Measurements from ENCODE around the gene PIEZO1. TPM values are rescaled to one million over a fixed set of nuclear protein-coding genes. Genes with fewer than 3 reads are reported as not detected.

The PIEZO1 gene
- polyA plus RNA-seq, 1 of the 3 experiments (the other 2 are of a cell fraction), result 184 TPM

DNA sequence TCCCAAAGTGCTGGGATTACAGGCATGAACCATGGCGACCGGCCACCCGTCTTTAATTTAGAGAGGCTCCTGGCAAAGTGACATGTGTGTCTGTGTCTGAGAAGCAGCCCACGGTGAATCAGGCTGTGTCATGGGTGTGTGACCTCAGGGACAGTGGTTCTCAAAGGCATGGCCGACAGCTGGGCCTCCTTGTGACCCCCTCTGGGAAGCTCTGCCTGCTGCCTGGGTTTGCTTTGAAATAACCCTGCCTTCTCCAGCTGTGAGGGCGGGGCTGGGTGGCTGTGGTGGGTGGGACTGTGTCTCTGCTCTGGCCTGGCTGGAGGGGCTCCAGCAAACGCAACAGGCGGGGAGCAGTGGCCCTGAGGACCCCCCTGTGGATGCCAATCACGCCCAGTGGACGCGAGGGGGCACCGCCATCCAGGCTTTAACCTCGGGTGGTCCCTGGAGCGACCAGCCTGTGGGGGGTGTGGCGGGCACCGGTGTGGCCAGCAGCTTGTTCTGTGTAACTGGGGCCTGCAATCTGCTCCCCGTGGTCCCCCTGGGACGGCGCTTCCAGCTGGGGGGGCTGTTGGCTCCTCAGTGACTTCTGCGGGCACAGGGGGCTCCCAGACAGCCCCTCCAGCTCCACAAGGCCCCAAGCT is 35.5 kb upstream of the PIEZO1 start:
- Histone ChIP-seq H2AFZ (ENCODE audit: low read depth) (no peak overlapping the region), H3K9me2 (no peaks in the 10 kb centered on the region), H3F3A (replicated peaks; ENCODE audit: insufficient read depth) (no peaks in the 10 kb centered on the region), H3K4me1 (ENCODE audit: control insufficient read depth in 1 of 2, insufficient read depth in 2 of 2, low read depth in 1 of 2, low read length in 1 of 2) (peaks cover 0 to 5% of the 10 kb centered on the region in 2 experiments; a peak in 1 of 4 replicates), H3K4me2 (no peak overlapping the region), H3K27ac (ENCODE audit: low read depth in 2 of 2, low read length in 1 of 2) (no peak overlapping the region), H3K36me3 (replicated peaks in 1 of 2; ENCODE audit: control insufficient read depth in 1 of 2, insufficient read depth in 2 of 2, low read length in 1 of 2) (peaks cover 0 to 14% of the 10 kb centered on the region in 2 experiments), H3K27me3 (ENCODE audit: insufficient read depth) (no peaks in the 10 kb centered on the region), H3K9ac (no peak overlapping the region), H3K9me3 (no peaks in the 10 kb centered on the region), H3K4me3 (ENCODE audit: low read depth in 2 of 2, low read length in 1 of 2) (no peak overlapping the region), H3K79me2 (ENCODE audit: insufficient read depth) (no peaks in the 10 kb centered on the region), H4K20me1 (ENCODE audit: insufficient read depth) (no peaks in the 10 kb centered on the region)
- no peak for DNase-seq
- CTCF ChIA-PET, result interaction anchor here (0.9 to 4.0 kb wide), 5 partner anchors 8 to 347 kb away, joined by 3 to 13 read pairs (median 6); partner anchors contain the start of genes GALNS and TRAPPC2L
- 77% methylated on average over 4 of the region's 20 CpGs for WGBS (ENCODE audit: low lambda C conversion rate)
- POLR2A ChIA-PET, result interaction anchor here (1.6 kb wide), 1 partner anchor 10 kb away, joined by 3 read pairs; no protein-coding TSS in a partner anchor
- no peak for TF ChIP-seq YY1 (IDR thresholded peaks at IDR 0.05; ENCODE audit: low read depth)
- no peak for TF ChIP-seq NFIC (IDR thresholded peaks at IDR 0.05; ENCODE audit: borderline replicate concordance)
- TF ChIP-seq, protein P1, sequence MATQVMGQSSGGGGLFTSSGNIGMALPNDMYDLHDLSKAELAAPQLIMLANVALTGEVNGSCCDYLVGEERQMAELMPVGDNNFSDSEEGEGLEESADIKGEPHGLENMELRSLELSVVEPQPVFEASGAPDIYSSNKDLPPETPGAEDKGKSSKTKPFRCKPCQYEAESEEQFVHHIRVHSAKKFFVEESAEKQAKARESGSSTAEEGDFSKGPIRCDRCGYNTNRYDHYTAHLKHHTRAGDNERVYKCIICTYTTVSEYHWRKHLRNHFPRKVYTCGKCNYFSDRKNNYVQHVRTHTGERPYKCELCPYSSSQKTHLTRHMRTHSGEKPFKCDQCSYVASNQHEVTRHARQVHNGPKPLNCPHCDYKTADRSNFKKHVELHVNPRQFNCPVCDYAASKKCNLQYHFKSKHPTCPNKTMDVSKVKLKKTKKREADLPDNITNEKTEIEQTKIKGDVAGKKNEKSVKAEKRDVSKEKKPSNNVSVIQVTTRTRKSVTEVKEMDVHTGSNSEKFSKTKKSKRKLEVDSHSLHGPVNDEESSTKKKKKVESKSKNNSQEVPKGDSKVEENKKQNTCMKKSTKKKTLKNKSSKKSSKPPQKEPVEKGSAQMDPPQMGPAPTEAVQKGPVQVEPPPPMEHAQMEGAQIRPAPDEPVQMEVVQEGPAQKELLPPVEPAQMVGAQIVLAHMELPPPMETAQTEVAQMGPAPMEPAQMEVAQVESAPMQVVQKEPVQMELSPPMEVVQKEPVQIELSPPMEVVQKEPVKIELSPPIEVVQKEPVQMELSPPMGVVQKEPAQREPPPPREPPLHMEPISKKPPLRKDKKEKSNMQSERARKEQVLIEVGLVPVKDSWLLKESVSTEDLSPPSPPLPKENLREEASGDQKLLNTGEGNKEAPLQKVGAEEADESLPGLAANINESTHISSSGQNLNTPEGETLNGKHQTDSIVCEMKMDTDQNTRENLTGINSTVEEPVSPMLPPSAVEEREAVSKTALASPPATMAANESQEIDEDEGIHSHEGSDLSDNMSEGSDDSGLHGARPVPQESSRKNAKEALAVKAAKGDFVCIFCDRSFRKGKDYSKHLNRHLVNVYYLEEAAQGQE (IDR thresholded peaks at IDR 0.05; ENCODE audit: low read depth, low read length), result no peak
- no peak for TF ChIP-seq MXI1 (IDR thresholded peaks at IDR 0.05; ENCODE audit: low read depth, low read length)
- TF ChIP-seq RFX5 (IDR thresholded peaks at IDR 0.05; ENCODE audit: low read length), result no peak

GRCh38 chr16:88819126-88819525 is 34.1 kb upstream of the PIEZO1 start:
- POLR2A ChIA-PET, result no interaction called here
- CTCF ChIA-PET, result interaction anchor here (1.7 to 4.0 kb wide), 3 partner anchors 10 to 348 kb away, joined by 4 to 13 read pairs (median 10); partner anchors contain the start of genes GALNS and TRAPPC2L

More at GRCh38 chr16:88819126-88819525, 34.1 kb upstream of the PIEZO1 start:
- no peak overlapping the region for H3K27ac ChIP-seq (ENCODE audit: low read depth in 2 of 2, low read length in 1 of 2)
- peaks cover 0 to 8% of the 10 kb centered on the region in 2 experiments for H3K36me3 ChIP-seq (replicated peaks in 1 of 2; ENCODE audit: control insufficient read depth in 1 of 2, insufficient read depth in 2 of 2, low read length in 1 of 2)
- H3K4me3 ChIP-seq (ENCODE audit: low read depth in 2 of 2, low read length in 1 of 2), result no peak overlapping the region
- no peak overlapping the region for H3K4me2 ChIP-seq
- no peak overlapping the region for H3K9ac ChIP-seq
- no peaks in the 10 kb centered on the region for H3K9me3 ChIP-seq
- WGBS (ENCODE audit: low lambda C conversion rate), result 85% methylated on average over 12 of the region's 16 CpGs
- H3F3A ChIP-seq (replicated peaks; ENCODE audit: insufficient read depth), result no peaks in the 10 kb centered on the region
- H4K20me1 ChIP-seq (ENCODE audit: insufficient read depth), result no peaks in the 10 kb centered on the region
- no peaks in the 10 kb centered on the region for H3K27me3 ChIP-seq (ENCODE audit: insufficient read depth)
- no peaks in the 10 kb centered on the region for H3K9me2 ChIP-seq
- DNase-seq, result no peak
- H3K79me2 ChIP-seq (ENCODE audit: insufficient read depth), result no peaks in the 10 kb centered on the region
- TF ChIP-seq YY1 (IDR thresholded peaks at IDR 0.05; ENCODE audit: low read depth) (no peak), TCF12 (IDR thresholded peaks at IDR 0.05) (no peak), MEF2A (IDR thresholded peaks at IDR 0.05; ENCODE audit: borderline replicate concordance, low read depth) (no peak), IRF3 (IDR thresholded peaks at IDR 0.05; ENCODE audit: low read depth, low read length) (no peak), POLR2AphosphoS5 (IDR thresholded peaks at IDR 0.05; ENCODE audit: low read depth, low read length) (no peak), SMC3 (IDR thresholded peaks at IDR 0.05; ENCODE audit: low read depth, low read length) (no peak), EP300 (IDR thresholded peaks at IDR 0.05; ENCODE audit: borderline replicate concordance in 1 of 2, low read depth in 1 of 2, low read length in 1 of 2) (no peak), RFX5 (IDR thresholded peaks at IDR 0.05; ENCODE audit: low read length) (no peak), FOXJ3 (CRISPR knock-in tag; IDR thresholded peaks at IDR 0.05) (no peak)
- TF ChIP-seq, protein P2, sequence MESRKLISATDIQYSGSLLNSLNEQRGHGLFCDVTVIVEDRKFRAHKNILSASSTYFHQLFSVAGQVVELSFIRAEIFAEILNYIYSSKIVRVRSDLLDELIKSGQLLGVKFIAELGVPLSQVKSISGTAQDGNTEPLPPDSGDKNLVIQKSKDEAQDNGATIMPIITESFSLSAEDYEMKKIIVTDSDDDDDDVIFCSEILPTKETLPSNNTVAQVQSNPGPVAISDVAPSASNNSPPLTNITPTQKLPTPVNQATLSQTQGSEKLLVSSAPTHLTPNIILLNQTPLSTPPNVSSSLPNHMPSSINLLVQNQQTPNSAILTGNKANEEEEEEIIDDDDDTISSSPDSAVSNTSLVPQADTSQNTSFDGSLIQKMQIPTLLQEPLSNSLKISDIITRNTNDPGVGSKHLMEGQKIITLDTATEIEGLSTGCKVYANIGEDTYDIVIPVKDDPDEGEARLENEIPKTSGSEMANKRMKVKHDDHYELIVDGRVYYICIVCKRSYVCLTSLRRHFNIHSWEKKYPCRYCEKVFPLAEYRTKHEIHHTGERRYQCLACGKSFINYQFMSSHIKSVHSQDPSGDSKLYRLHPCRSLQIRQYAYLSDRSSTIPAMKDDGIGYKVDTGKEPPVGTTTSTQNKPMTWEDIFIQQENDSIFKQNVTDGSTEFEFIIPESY (IDR thresholded peaks at IDR 0.05; ENCODE audit: borderline replicate concordance, low read depth), result no peak
- TF ChIP-seq, protein P1 (IDR thresholded peaks at IDR 0.05; ENCODE audit: low read depth, low read length), result no peak
- no peak overlapping the region for H2AFZ ChIP-seq (ENCODE audit: low read depth)
- H3K4me1 ChIP-seq (ENCODE audit: control insufficient read depth in 1 of 2, insufficient read depth in 2 of 2, low read depth in 1 of 2, low read length in 1 of 2), result peaks cover 0 to 7% of the 10 kb centered on the region in 2 experiments; a peak in 1 of 4 replicates

All from SK-N-SH (cell line).